ENCODE measurements around the gene VRK1. TPM values are rescaled to one million over a fixed set of nuclear protein-coding genes. Genes with fewer than 3 reads are reported as not detected.

Gene VRK1
- total RNA-seq, 4 donors from 2014 or later: 11.3 to 18.2 (median 16.7) TPM

DNA sequence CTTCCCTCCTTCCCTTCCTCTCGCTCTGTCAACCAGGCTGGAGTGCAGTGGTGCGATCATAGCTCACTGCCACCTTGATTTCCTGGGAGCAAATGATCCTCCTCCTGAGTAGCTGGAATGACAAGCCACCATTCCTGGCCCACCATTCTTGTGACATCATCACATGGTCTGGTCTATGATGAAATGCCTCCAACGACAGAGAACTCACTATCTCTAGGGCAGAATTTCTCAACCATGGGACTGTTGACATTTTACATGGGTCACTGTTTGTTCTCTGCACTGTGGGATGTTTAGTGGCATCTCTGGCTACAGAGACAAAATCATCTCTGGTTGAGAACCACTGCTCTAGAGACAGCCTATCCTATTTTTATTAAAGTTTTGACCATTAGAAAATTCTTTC is 9.7 kb downstream of the VRK1 start:
- WGBS, 2 donors (ENCODE audit: low coverage in 1 of 2): 88% methylated on average over 3 of the region's 3 CpGs; no CpG with 5 or more reads in 1 of the 2 donors
- H3K27me3 ChIP-seq: no peaks in the 10 kb centered on the region
- no peak for ATAC-seq
- H3K4me1 ChIP-seq: no peaks in the 10 kb centered on the region
- no peak for TF ChIP-seq EP300 (IDR thresholded peaks at IDR 0.05)
- TF ChIP-seq, protein P1, sequence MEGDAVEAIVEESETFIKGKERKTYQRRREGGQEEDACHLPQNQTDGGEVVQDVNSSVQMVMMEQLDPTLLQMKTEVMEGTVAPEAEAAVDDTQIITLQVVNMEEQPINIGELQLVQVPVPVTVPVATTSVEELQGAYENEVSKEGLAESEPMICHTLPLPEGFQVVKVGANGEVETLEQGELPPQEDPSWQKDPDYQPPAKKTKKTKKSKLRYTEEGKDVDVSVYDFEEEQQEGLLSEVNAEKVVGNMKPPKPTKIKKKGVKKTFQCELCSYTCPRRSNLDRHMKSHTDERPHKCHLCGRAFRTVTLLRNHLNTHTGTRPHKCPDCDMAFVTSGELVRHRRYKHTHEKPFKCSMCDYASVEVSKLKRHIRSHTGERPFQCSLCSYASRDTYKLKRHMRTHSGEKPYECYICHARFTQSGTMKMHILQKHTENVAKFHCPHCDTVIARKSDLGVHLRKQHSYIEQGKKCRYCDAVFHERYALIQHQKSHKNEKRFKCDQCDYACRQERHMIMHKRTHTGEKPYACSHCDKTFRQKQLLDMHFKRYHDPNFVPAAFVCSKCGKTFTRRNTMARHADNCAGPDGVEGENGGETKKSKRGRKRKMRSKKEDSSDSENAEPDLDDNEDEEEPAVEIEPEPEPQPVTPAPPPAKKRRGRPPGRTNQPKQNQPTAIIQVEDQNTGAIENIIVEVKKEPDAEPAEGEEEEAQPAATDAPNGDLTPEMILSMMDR (IDR thresholded peaks at IDR 0.05): no peak
- TF ChIP-seq POLR2A (IDR thresholded peaks at IDR 0.05): no peak
- no peak for TF ChIP-seq POLR2AphosphoS5 (IDR thresholded peaks at IDR 0.05)
- no peak overlapping the region for H3K4me3 ChIP-seq
- H3K27ac ChIP-seq: no peak overlapping the region
- H3K36me3 ChIP-seq: no peaks in the 10 kb centered on the region
- H3K9me3 ChIP-seq: no peaks in the 10 kb centered on the region

DNA sequence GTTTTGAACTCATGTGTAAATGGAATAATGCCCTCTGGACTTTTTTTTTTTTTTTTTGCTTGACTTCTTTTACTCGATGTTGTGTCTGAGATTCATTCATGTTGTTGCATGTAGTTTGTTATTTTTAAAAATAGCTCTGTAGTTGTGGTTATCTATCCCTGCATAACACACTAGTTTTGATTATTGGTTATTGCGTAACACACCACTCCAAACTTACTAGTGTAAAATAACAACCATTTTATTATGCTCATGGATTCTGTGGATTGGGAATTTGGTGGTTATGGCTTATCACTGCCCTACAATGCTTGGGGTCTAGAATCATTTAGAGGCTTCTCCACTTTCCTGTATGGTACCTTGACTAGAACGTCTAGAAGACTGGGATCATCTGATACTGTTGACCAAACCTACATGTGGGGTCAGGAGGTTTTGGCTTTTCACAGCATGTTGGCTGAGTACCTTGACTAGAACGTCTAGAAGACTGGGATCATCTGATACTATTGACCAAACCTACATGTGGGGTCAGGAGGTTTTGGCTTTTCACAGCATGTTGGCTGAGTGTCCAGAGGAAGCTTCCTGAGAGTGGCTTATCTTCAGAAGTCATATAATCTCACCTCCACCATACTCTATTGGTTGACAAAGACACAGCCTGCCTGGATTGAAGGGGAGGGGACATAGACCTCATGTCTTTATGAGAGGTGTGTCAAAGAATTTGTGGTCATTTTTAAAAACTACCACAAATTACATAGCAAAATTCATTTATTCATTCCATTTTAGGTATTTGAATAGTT is 11.6 kb downstream of the VRK1 start:
- H3K4me1 ChIP-seq: no peaks in the 10 kb centered on the region
- TF ChIP-seq POLR2A (IDR thresholded peaks at IDR 0.05) (no peak), EP300 (IDR thresholded peaks at IDR 0.05) (no peak), POLR2AphosphoS5 (IDR thresholded peaks at IDR 0.05) (no peak)
- TF ChIP-seq, protein P1 (IDR thresholded peaks at IDR 0.05): no peak
- H3K27me3 ChIP-seq: no peaks in the 10 kb centered on the region
- WGBS, 2 donors (ENCODE audit: low coverage in 1 of 2): 80 to 94% methylated on average over 2 to 4 of the region's 4 CpGs
- H3K36me3 ChIP-seq: no peaks in the 10 kb centered on the region
- no peak for ATAC-seq
- H3K9me3 ChIP-seq: no peaks in the 10 kb centered on the region
- no peak overlapping the region for H3K27ac ChIP-seq
- no peak overlapping the region for H3K4me3 ChIP-seq

DNA sequence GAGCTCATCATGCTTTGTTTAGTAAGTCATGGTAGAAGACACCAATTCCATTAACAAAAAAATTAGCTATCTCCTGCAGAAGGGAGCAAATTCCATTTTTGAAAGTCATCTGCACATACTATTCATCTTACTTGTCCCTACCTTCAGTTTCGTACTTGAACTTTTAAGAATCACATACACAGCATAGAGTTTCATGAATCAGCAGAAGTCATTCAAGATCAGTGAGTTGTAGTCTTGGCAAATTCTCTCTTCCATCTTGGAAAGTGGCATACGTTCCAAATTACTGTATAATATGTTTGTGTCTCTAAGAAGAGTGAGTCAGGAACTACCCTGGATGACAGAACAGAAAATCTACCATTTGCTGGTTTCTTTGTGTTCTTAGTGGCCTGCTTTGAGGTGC is 14.1 kb downstream of the VRK1 start:
- no peaks in the 10 kb centered on the region for H3K27me3 ChIP-seq
- no peaks in the 10 kb centered on the region for H3K36me3 ChIP-seq
- no peaks in the 10 kb centered on the region for H3K9me3 ChIP-seq
- TF ChIP-seq EP300 (IDR thresholded peaks at IDR 0.05): no peak
- TF ChIP-seq, protein P1 (IDR thresholded peaks at IDR 0.05): no peak
- no peak for TF ChIP-seq POLR2AphosphoS5 (IDR thresholded peaks at IDR 0.05)
- no peak for TF ChIP-seq POLR2A (IDR thresholded peaks at IDR 0.05)
- ATAC-seq: no peak
- WGBS, 2 donors (ENCODE audit: low coverage in 1 of 2): 40 to 66% methylated on average over 1 to 2 of the region's 2 CpGs
- no peak overlapping the region for H3K4me3 ChIP-seq
- H3K27ac ChIP-seq: no peak overlapping the region
- no peaks in the 10 kb centered on the region for H3K4me1 ChIP-seq

DNA sequence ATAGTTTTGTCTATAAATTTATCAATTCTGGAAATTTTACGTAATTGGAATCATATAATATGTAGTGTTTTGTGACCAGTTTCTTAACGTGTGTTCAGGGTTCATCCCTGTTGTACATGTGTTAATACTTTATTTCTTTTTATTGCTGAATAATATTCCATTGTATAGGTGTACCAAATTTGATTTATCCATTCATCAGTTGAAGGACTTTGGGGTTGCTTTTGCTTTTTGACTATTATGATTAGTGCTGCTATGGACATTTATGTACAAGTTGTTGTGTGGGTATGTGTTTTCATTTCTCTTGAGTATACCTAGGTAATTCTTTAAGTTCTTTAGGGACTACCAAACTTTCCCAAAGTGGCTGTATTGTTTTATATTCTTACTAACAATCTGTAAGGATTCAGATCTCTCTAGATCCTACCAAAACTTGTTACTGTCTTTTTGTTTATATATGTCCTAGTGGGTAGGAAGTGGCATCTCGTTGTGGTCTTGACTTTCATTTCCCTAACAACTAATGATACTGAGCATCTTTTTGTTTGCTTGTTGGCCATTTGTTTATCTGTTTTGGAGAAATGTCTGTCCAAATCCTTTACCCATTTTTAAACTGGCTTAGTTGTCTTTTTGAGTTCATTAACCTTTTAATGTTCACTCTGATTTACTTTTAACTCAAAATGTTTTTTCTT is 14.9 kb downstream of the VRK1 start:
- TF ChIP-seq EP300 (IDR thresholded peaks at IDR 0.05): no peak
- TF ChIP-seq, protein P1 (IDR thresholded peaks at IDR 0.05): no peak
- TF ChIP-seq POLR2A (IDR thresholded peaks at IDR 0.05): no peak
- no peak for TF ChIP-seq POLR2AphosphoS5 (IDR thresholded peaks at IDR 0.05)
- ATAC-seq: no peak
- Histone ChIP-seq H3K4me1 (no peaks in the 10 kb centered on the region), H3K36me3 (no peaks in the 10 kb centered on the region), H3K9me3 (no peaks in the 10 kb centered on the region), H3K27ac (no peak overlapping the region), H3K4me3 (no peak overlapping the region), H3K27me3 (no peaks in the 10 kb centered on the region)
- WGBS, 2 donors (ENCODE audit: low coverage in 1 of 2): 70 to 79% methylated on average over 3 of the region's 3 CpGs
